CD4-positive, alpha-beta T cell treated with Interleukin-1 beta for 1 hour (primary cell): ENCODE measurements around the gene STK32B.

Source experiments
- DNase-seq, 2 donors: peaks; one replicate each; pipeline ENCODE4 v3.0.0-alpha.2; 2020 to 2022

The STK32B gene

DNA sequence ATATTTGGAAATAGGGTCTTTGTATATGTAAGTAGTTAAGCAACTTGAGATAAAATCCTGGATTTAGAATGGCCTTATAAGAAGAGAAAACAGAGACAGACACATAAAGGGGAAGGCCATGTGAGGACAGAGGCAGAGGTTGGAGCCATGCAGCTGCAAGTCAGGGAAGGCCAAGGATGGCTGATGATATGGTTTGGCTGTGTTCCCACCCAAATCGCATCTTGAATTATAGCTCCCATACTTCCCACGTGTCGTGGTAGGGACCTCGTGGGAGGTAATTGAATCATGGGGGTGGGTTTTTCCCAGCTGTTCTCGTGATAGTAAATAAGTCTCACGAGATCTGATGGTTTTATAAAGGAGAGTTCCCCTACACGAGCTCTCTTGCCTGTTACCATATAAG lies 76.3 kb downstream of the STK32B start:
- no peak for DNase-seq

DNA sequence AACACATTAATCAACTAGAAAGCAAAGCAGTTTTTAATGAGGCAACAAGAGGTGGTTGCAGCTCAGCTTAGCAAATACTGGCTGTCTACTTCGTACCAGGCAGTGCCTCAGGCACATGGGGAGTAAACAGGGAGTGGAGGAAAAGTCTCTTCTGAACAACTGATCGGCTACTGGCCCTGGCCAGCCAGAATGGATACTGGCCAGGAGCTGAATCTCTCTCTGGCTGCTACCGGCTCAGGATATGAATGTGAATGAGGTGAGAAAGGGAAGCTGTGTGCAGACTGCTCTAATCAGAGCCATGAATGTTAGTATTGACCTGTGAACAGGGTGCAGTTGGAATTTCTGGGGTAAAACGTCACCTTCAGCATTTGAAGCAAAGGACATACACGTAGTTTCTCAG lies 77.3 kb downstream of the STK32B start:
- no peak for DNase-seq

DNA sequence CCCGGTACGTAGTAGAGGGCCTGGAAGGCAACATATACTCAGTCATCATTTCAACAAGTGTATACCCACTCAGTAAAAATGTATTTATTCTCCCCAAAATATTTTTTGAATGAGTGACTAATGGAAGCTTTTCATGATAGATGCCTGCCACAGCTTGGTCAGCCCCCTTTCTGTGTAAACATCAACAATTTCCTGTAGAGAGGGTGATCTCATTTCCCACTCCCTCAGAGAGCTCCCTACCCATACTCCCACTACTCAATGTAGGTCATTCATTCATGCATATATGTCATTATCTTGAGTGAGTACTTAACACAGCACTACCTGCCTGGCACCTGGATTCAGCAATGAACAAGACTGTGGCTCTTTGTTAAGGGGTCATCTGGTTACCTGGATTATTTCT lies 81.9 kb downstream of the STK32B start:
- no peak for DNase-seq

DNA sequence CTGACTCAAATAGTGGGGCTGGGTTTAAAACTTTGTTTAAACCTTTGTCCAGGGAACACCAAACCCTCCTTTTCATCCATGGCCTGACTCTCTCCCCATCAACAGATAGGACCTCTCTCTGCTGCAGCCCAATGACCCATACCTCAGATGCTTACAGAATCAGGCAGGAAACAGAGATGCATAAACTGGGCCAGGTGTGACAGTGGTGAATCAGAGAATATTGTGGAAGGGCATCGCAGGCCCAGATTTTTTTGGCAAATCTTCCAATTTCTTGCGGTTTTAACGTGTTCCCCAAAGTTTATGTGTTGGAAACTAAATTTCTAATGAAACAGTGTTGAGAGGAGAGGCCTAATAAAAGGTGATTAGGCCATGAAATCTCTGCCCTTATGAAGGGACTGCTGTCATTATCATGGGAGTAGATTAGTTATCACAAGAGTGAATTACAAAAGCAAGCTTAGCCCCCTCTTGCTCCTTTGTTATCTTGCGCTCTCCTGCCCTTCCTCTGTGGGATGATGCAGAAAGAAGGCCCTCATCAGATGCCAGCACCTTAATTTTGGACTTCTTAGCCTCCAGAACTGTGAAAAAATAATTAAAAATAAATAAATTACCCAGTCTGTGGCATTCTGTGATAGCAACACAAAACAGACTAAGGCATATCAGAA lies 82.8 kb downstream of the STK32B start:
- no peak for DNase-seq

DNA sequence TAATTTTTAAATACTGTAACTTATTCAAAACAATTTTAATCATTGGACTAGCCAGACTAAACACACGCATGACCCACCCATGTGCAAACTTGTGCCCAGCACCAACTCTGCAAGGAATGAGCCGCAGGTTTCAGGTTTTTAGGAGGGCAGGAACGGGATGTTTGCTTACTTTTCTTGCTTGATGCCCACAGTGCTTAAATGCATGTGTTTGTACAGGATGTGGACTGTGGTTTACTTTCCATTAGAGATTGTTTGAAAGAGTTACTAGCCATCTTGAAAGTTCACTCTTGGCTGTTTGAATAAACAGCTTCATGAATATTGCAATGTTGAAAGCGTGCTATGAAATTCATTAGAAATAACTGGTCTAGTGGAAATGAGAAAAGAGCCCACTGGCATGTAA lies 83.3 kb downstream of the STK32B start:
- no peak for DNase-seq

DNA sequence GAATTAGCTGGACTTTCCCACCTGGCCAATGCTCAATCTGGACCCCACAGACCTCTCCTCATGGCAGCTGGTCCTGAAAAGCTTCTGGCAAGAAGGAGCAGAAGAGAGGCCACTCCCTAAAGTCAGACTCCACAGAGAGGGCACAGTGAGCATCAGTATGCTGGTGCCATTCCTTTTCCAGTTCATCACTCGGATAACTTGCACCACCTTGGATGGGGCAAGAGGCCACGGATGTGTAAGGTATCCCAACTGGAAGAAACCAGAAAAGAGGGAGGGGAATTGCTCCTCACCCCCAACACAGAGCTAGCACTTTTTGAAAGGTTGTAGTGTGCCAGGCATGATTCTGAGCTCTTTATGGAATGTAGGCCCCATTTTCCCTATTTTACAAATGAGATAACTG lies 85.9 kb downstream of the STK32B start:
- no peak for DNase-seq

DNA sequence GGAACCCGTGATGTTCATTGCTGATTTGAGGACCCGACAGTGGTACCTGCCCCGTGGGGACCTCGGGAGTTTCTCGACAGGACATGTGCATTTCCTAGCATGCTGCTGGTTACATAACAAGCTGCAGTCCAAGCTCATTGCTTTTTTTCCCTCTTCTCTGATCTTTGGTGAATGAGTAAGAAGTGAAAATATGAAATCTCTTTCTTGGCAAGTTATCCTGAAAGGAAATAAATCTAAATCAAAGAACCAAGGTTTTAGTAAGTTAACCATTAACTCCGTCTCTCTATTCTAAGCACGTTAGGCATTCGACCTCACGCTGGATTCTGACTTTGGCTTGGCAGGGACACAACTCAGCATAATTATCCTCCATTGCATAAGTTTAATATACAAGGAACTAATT lies 86.6 kb downstream of the STK32B start:
- no peak for DNase-seq

DNA sequence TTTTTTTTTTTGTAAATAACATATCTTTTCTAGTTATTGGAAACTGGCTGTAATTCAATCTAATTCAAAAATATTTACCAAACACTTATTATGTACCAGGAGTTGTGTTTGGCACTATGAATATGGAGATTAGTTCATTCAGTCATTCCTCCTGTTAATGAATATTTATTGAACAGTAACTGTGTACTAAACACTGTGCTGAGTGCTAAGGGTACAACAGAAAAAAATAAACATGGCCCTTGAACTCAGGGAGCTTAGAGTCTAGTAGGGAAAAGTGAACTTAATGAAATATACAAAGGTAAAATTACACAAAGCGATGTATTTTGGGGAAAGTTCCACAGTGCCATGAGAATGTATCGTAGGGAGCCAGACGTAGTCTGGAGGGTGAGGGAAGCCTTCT lies 87.1 kb downstream of the STK32B start:
- no peak for DNase-seq

DNA sequence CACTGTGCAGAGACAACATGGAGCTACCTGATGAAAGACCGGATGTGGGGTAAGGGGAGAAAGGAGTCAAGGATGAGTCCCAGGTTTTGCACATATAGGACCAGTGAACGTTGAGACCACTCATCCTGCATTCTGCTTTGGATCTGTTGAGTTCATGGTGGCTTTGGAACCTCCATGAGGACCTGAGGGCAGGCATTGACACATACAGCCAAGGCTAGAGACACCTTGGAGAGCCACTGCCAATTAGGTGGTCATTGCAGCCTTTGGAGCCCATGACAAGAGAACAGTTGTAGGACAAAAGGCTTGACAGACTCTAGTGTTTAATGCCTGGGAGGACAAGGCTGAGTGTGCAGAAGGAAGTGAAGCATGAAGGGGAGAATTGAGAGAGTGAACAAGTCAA lies 87.9 kb downstream of the STK32B start:
- no peak for DNase-seq

DNA sequence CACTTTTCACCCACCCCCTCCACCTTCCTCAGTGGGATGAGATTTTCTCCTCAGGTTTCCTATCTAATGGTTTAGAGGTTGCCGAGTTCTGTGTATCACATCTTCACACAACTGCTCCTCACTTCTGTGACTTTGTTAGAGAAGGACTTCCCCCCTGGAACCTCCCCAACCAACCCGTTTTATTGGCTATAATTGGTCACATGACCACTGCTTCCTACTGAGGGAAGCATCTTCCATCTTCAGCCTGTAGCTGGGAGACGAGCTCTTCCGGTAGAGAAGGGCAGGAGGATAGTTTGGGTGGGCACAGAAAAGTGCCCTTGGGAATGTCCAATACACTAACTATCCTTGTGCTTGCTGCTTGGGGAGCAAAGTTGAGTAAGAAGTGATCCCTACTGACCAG lies 90.5 kb downstream of the STK32B start:
- no peak for DNase-seq

DNA sequence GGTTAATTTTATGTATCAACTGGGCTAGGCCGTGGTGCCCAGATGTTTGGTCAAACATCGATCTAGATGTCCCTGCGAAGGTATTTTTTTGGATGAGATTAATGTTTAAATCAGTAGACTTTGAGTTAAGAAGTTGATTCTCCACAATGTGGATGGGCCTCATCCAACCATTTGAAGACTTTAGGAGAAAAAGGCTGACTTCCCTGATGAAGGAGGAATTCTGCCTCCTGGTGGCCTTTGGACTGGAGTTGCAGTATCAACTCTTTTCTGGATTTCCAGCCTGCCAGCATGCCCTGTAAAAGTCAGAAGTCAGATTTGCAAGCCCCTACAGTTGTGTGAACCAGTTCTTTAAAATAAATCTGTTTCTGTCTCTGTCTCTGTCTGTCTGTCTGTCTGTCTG lies 91.4 kb downstream of the STK32B start:
- no peak for DNase-seq

DNA sequence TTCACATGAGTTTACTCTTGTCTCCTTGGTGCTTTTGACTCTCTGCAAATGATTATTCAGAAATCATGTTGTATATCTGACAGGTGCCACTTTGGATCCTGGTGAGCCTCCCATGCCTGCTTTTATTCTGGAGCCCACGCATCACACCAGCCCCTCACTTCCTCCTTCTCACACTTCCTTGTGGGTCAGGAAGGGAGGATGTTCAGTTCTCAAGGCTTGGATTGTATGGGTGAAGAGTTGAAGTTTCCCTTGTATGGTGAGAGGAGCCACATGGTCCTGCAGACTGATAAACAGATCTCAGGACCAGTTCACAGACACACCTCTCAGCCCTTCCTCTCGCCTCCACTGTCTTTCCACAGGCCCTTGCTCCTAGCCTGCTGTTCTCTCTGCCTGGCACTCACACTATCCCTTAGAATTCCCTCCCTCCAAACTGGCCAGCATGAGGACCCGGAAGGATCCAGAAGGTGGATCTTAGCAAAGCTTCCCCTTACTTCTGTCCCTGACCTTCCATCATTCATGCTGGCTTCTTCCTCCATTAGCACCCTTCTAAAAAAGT lies 92.1 kb downstream of the STK32B start:
- no peak for DNase-seq

DNA sequence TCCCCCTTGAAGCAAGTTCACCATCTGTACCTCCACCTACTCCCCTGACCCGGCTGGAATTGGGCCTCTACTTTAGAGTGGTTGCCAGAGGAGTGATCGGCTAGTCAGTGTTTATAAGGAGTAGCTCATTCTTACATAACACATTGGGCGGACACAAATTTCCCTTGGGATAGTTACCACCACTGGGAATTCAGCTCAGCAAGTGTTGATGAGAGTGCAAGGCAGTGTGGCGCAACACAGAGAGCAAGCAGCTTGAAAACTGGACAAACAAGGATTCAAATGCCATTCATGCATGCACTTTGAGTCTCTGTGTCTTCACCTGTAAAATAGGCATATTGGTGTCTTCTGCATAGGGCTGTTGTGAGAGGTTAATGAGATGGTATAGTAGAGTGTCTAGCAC lies 92.7 kb downstream of the STK32B start:
- no peak for DNase-seq

DNA sequence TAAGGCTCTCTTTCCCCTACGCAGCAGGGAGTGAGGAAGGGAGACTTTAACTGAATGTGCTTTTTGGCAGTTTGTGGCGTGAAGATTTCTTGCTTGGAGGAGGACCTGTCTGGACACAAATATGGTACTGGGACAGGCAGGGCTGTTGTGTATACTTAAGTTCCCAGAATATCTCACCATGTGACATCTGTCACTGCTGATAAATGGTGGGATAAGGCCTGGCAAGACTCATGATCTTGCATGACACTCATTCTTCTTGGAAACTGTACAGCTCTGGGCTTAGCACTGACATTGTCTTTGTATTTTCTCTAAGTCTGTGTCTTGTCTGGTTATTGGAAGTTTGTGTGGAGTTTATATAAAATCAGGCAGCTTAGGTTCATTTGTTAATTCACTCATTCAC lies 93.1 kb downstream of the STK32B start:
- DNase-seq, result no peak

DNA sequence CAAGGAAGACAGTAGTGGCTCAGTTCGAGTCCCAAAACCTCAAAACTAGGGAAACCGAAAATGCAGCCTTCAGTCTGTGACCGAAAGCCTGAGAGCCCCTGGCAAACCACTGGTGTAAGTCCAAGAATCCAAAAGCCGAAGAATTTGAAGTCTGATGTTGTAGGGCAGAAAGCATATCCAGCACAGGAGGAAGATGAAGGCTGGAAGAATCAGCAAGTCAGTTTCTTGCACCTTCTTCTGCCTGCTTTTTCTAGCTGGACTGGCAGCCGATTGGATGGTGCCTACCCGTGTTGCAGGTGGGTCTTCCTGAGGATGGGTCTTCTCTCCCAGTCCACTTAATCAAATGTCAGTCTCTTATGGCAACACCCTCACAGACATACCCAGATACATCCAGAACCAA lies 95.0 kb downstream of the STK32B start:
- no peak for DNase-seq

DNA sequence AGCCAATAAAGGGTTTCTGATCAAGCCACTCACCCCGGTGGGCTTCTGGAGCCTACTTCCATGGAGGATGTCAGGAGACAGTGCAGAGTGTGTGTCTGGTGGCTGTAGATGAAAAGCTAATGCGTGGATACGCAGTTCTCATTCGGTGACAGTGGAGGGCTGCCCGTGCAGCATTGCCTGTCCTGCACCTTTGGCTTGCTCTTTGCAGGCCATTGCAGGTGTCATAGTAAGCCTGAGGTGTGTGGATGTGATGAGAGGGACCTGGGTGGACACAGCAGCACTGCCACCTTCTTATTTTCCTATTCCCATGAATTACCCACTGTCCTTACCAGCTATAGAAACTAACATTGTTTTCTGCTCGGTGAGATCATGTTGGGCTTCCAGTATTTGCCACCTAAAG lies 101.2 kb downstream of the STK32B start:
- DNase-seq, result no peak

DNA sequence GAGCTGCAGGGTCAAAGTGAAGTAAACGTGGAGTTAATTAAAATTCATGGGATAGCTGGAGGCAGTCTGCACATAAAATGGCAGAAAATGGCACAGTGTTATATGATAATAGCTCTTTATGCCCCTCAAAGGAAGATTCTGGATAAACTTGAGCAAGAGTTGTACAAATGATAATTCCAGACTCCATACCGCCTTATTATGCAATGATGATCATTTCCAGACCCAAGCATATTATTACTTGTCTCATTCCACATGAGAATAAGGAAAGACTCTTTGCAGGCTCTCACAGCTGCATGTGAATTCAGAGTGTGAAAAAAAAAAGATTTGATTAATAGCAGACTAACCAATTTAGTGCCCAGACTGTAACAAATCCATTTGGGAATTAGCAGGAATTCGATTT lies 105.4 kb downstream of the STK32B start:
- DNase-seq, result no peak

DNA sequence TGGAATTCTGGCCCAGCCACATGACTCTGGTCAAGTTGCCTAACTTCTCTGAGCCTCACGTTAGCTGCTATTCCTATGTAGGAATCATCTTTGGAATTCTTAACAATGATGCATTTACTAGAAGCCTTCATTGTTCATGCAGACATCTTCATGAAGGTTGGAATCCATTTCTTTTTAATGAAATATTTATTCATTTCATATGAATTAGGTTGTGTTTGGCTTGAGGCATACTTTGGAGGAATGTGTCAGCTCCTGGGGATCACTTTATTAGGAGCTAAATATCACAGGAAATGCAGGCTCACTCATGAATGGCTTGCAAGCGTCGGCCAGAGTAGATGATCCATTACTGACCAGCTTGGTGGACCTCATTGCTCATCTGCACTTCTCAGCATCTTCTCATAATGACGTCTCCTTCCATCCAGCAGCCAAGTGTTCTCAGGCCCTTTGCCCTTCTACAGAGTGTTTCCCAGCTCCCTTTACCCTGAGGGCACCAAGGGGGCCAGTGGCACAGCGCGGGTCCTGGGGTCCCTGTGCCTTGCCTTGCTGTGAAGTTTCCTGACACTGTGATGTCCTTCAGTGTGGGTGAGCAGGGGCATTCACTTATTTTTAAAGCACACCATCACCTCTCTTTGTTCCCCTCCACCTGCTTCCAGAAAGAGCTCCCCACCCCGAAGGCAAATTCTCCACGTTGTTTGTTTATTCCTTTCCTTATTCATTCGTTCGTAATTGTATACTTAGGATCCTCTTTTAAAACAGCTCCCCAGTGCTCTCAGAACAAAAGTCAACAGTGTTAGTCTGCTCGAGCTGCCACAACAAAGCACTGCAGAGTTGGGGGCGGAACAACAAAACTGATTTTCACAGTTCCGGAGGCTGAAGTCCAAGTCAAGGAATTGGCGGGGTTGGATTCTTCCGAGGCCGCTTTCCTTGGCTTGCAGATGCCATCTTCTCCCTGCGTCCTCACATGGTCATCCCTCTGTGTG lies 106.8 kb downstream of the STK32B start:
- DNase-seq, result no peak

DNA sequence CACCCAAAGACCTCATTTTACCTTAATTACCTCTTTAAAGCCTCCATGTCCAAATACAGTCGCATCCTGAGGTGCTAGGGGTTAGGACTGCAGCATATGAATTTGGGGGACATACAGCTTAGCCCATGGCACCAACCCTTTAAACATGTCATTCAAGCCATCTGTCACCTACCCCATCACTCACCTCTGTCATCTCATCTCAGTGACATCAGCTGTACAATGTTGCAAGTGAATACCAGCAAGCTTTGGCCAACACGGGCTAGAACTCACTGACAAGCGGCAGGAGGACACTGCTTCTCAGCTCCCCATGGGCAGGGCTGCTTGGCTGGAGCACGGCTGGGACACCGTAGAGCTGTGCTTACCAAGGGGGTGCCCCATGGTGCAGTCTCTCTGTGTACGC lies 107.5 kb downstream of the STK32B start:
- no peak for DNase-seq

DNA sequence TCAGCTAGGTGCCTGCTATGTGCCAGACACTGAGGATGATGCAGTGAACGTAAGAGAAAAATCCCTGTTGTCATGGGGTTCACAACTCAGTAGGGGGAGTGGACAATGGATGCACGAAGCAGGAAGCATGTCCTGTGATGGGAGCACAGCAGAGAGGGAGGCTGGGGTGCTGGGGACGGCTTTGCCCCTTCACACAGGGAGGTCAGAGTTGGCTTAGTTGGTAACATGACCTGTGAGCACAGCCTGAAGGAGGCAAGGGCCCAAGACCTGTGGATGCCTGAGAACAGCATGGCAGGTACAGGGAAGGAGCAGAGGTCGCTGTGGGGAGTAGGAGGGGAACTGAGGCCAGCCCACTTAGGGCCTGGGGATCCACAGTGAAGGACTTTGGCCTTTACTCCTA lies 109.4 kb downstream of the STK32B start:
- DNase-seq, result no peak

DNA sequence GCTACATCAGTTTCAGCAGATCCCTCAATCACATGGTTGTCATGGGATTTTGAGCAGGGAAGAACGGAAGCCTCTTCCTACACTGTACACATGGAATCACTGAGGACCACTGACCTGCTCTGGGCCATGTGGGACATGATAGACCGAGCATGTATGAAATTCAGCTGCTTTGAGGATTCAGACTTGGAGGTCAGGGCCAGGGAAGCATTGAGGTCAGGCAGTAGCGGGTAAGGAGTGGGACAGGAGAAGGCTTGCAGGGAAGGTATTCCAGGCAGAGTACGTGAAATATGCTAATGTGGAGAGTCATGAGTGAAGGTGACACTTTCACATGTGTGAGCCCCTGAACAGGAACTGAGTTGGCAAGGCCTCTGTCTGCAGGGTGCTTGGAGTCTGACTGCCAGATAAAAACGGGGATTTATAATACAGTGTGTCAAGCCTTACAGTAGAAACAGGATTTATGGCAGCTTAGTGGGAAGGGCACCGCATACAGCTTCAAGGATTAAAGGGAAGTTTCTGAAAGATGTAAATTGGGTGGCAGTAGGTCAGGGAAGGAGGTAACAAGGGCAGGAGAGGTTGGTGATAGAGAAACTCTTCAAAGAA lies 111.7 kb downstream of the STK32B start:
- no peak for DNase-seq

DNA sequence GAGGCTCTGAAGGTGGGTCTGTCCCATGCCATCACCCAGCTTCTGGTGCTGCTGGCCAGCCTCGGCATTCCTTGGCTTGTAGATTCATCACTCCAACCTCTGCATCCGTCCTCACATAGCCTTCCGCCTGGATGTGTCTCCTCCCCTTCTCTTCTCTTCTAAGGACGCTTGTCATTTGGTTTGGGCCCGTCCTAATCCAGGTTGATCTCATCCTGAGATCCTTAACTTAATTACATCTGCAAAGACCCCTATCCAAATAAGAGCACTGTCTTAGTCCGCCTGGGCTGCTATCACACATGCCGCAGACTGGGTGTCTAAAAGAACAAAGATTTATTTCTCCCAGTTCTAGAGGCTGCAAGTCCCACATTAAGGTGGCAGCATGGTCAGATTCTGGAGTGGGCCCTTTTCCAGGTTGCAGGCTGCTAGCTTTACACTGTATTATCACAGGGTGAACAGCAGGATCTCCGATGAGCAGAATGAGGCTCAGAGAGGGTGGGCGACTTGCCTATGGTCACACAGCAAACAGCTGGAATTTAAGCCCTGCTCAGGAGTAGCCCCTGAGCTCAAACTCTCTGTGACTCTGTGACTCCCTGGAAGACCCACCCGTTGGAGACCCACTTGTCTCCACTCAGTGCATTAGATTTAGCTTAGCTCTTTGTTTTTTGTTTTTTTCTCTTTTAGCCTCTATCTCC lies 113.1 kb downstream of the STK32B start:
- DNase-seq, result no peak
